Measurements from ENCODE around the gene ADGRL1.
"Not testable (repeated sequence)": the region's sequence is repeated elsewhere in the genome, so short reads cannot be mapped to it uniquely, and the experiment has no call there.

ADGRL1 gene

DNA sequence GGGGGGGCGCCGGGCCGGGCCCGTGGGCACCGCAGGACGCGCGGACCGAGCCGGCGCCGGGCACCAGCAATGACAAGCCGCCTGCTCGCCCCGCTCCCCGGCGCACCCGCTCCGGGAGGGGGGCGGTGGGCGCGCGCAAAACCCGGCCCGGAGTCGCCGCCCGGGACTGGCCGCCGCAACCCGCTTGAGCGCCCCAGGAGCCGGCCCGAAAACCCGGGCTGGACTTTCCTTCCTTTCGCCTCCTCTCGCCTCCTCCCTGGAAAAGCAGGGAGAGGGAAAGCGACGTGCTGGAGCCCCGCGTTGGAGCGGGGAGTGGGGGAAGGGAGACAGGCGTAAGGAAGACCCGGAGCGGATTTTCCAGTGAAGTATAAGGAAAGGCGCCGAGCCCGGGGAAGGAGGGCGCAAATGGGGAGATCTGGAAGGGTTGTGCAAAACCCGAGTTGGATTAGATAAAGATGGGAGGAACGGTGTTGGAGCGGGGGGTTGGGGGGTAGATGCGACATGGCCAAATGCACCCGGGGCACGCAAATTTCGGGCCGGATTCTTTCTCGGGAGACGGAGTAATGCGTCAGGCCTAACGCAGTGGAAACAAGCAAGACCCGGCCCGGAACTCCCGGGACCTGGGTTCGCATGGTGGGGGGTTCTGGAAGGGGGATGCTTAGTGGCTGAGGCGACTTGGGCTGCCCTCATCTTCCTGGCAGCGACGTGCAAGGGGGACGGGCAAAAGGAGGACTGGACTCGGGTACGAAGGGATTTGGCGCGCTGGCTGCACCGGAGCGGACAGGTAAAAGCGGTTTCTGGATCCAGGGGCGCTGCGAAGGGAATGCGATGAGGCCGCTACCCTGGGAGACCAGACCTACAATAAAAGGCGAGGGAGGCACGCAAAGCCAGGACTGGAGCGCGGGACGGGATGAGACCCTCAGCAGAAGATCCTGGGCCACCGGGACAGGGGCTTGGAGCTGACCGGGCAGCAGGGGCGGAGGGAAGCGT is 1.1 kb upstream of the ADGRL1 start:
- peak; percentile 96 for DNase-seq (ENCODE audit: low read depth)
- H3K4me3 ChIP-seq (ENCODE audit: low read length): peak overlapping the region; percentile 55

DNA sequence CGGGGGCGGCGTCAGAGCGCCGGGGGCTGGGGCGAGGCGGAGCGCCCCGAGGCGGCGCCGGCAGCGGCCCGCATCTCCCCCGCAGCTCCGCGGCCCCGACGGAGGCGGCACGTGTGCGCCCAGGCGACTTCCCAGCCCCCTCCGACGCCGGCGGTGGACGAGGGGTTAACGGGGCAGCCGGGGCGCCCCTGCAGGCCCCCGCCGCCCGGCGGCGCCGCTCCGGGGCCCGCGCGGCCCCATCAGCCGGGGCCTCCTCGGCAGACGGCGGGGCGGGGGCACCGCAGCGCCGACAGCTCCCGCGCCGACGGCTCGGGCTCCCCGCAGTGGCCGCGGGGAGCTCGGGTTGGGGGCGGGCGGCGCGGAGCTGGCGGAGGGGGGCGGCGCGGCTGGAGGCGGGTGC is 339 bp upstream of the ADGRL1 start:
- not testable (repeated sequence) for H3K4me3 ChIP-seq (ENCODE audit: low read length); DNase-seq (ENCODE audit: low read depth)

DNA sequence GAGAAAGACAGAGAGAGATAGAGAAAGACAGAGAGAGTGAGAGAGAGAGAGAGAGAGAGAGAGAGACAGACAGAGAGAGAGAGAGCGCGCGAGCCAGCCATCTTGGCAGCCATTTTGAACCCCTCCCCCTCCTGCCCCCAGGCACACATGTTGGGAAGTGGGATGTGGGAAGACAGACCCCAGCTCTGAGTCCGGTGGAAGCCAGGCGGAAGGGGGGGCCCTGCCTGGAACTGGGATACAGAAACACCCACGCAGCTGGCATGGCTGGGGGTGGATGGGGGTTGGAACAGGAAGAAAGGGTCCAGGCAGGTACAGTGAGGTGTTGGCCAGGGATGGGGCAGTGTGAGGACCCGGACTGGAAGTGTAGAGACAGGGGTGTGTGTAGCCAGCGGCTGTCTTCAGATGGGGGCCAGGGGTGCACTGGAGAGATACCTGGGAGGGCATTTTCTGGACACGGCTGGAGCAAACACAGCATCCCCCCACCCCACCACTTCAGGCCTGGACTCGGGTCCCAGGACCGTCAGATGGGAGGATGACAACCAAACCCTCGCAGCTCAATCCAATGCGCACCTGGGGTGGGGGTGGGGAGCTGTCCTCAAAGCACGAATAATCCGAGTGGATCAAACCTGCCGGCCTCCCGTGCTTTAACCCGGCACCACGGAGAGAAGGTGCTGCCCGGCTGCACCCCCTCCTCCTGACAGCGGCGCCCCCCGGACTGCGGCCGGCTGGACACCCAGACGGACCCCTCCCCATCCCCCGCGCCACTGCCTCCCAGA is 1.1 kb downstream of the ADGRL1 start:
- not testable (repeated sequence) for H3K4me3 ChIP-seq (ENCODE audit: low read length); DNase-seq (ENCODE audit: low read depth)

DNA sequence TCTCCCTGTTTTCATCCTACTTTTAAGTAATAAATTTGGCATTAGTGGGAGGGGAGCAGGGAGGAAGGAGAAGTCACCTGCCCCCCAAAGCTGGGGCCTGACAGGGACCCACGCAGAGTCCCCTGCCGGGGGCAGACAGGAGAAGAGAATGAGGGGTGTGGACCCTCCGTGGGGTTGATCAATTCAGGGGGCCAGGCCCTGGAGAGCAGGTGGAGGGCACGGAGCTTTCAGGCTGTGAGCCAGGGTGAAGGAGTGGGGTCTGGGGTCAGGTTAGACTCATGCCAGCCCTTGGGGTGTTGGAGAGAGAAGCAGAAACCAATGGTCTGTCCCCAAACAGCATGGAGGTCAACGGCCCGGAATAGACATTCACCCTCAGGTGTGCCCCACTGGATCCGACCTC is 1.8 kb downstream of the ADGRL1 start:
- H3K4me3 ChIP-seq (ENCODE audit: low read length); DNase-seq (ENCODE audit: low read depth): not testable (repeated sequence)

DNA sequence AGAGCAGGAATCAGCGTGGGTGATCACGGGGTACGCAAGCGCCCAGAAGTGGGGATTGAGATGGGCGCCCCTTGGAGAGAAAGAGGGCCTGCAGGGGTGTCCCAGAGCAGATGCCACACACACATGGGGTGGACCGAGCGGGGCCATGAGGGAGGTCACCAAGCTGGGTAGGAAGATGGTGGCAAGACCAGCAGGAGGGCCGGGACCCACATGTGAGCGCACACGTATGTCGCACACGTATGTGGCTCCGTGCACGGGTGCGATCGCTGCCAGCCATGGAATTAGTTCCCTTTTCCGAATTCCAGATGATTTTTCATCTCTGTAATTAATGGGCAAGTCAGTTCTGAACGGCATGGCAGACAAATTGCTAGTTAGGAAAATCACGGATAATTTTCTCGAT is 2.2 kb downstream of the ADGRL1 start:
- not testable (repeated sequence) for H3K4me3 ChIP-seq (ENCODE audit: low read length); DNase-seq (ENCODE audit: low read depth)

GRCh38 chr19:14203177-14203576 is 2.8 kb downstream of the ADGRL1 start:
- H3K4me3 ChIP-seq (ENCODE audit: low read length): no peak overlapping the region
- no peak for DNase-seq (ENCODE audit: low read depth)
- TF ChIP-seq CTCF (conservative IDR thresholded peaks at IDR 0.05; ENCODE audit: low read length): no peak

- not testable (repeated sequence) for DNase-seq (ENCODE audit: low read depth)
Observed at GRCh38 chr19:14201481-14201880, 4.5 kb downstream of the ADGRL1 start.

GRCh38 chr19:14200147-14200841 is 5.7 kb downstream of the ADGRL1 start:
- peak; percentile 39 for TF ChIP-seq CTCF (conservative IDR thresholded peaks at IDR 0.05; ENCODE audit: low read length)
- H3K4me3 ChIP-seq (ENCODE audit: low read length): not testable (repeated sequence)
- DNase-seq (ENCODE audit: low read depth): peak; percentile 23

More at GRCh38 chr19:14201481-14201880, 4.5 kb downstream of the ADGRL1 start:
- not testable (repeated sequence) for H3K4me3 ChIP-seq (ENCODE audit: low read length)

DNA sequence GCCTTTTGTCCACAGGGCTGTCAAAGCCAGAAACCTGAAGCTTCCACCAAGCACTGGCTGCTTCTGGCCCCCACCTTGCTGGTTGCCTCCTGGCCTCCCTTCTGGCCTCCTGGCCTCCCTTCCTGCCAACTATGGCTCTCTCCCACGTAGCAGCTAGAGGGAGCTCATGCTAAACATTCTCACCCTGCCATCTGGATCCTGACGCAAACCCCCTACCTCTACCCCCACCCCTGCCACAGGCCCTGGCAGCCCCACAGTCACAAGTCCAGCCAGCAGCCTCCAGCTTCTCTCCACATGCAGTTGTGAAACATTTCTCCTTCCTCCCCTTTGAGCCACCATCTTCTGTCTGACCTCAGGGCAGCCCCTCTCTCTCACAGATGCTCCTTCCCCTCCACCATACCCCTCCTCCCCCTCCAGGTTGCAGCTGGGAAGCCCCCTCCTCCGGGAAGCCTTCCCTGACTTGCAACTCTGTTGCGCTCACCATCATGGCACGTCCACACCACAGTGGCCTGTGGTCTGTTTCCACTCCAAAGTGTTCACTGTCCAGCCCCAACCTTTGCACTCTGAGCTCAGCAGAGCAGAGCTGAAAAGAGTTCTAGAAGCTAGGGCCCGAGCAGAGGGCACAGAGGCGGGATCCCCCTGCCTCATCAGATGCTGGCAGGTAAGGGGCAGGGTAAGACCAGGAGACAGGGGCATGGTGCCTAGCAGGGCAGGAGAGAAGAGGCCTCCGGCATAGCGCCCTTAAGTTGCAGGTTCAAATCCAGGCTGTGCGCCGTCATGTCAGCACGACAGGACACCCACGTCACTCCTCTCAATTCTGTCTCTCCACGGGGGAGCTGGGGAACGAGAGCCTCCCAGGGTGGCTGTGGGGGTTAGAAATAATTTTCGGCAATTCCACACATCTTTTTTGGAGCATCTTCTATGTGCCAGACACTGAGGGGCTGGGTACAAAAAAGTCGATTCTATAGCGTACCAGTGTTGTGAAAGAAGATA is 7.3 kb downstream of the ADGRL1 start:
- TF ChIP-seq CTCF (conservative IDR thresholded peaks at IDR 0.05; ENCODE audit: low read length): peak; percentile 26; the same call in 1 of the 2 replicates
- DNase-seq (ENCODE audit: low read depth): peak; percentile 44

More for the DNA sequence above, 7.3 kb downstream of the ADGRL1 start:
- H3K4me3 ChIP-seq (ENCODE audit: low read length): no peak overlapping the region

All from AG10803 (cell line).